Measurements from ENCODE around the gene LRIT1.

DNA sequence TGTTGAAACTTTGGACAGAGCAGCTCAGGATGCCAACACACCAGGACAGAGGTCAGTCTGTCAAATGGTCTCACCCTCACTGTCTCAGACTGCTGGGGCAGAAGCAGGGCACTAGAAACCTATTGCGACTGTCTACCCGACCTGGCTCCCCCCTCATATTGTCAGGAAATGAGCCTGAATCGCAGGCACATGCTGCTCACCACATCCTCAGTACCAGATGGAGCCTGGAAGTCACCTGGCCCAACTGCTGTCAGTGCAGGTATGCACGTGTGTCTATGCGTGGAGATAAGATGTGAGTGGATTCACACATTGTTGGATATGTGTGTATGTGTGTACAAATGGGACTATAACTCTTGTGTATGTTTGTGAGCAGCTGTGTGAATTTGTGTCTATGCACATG lies 50.2 kb downstream of the LRIT1 start:
- TF ChIP-seq CTCF (IDR thresholded peaks at IDR 0.05 in 4 of 5, conservative IDR thresholded peaks at IDR 0.05 in 1 of 5) (no peak), POLR2A (IDR thresholded peaks at IDR 0.05) (no peak)
